Ascending aorta (tissue), 2 donors: Measurements from ENCODE around the gene MNDA. TPM values are rescaled to one million over a fixed set of nuclear protein-coding genes. Genes with fewer than 3 reads are reported as not detected.
"Not testable (repeated sequence)": the region's sequence is repeated elsewhere in the genome, so short reads cannot be mapped to it uniquely, and the experiment has no call there.

Experiments
- DNase-seq, 2 donors: peaks; one replicate each; pipeline ENCODE4 v3.0.0-alpha.2; 2019; ENCODE audit warnings: low spot score in 2 of 2
- H3K27ac ChIP-seq, 2 donors: fragments of 200-600 bp; sonication (generic); one replicate each; pipeline ENCODE4 v1.5.1; 2016 to 2017; ENCODE audit warnings: mild to moderate bottlenecking in 1 of 2
- H3K27me3 ChIP-seq: fragments of 200-600 bp; sonication (generic); one replicate; pipeline ENCODE4 v1.5.1; 2017
- H3K36me3 ChIP-seq, 2 donors: fragments of 200-600 bp; sonication (generic); one replicate each; pipeline ENCODE4 v1.5.1; 2016
- H3K4me1 ChIP-seq, 2 donors: fragments of 200-600 bp; sonication (generic); one replicate each; pipeline ENCODE4 v1.5.1; 2016 to 2017; ENCODE audit warnings: mild to moderate bottlenecking in 1 of 2
- H3K4me3 ChIP-seq, 2 donors: fragments of 200-600 bp; sonication (generic); one replicate each; pipeline ENCODE4 v1.5.1; 2016 to 2017; ENCODE audit warnings: mild to moderate bottlenecking in 1 of 2
- H3K9me3 ChIP-seq, 2 donors: fragments of 200-600 bp; sonication (generic); one replicate each; pipeline ENCODE4 v1.5.1; 2016
- CTCF ChIP-seq, 3 experiments: fragments of 200-600 bp in 2 of 3; fragments of 450-650 bp in 1 of 3; sonication (generic) in 2 of 3; IDR thresholded peaks; one replicate each; pipeline ENCODE4 v1.5.1; 2016 to 2019; ENCODE audit warnings: antibody characterized with exemption in 3 of 3, mild to moderate bottlenecking in 1 of 3, moderate library complexity in 1 of 3
- intact Hi-C: fragments of 100-400 bp; cut with DNase I; formaldehyde crosslinking; loops from one replicate; pipeline ENCODE4 v1.15.1; 2023
- total RNA-seq: library from RNA; depleted of rRNA; stranded (reverse); fragments of >200 nt; gene quantifications from one replicate; pipeline ENCODE4 v1.1.0, GENCODE V29; 2016

MNDA gene
- total RNA-seq, 1 donor from 2014 or later: 3.5 TPM

GRCh38 chr1:158838660-158839059, 7.5 kb downstream of the MNDA start:
- Histone ChIP-seq H3K27me3 (no peaks in the 10 kb centered on the region), H3K27ac (no peak overlapping the region), H3K9me3 (no peaks in the 10 kb centered on the region), H3K36me3 (no peaks in the 10 kb centered on the region), H3K4me1 (no peaks in the 10 kb centered on the region), H3K4me3 (no peak overlapping the region)
- intact Hi-C loops: no loop called here
- DNase-seq: no peak
- TF ChIP-seq CTCF (IDR thresholded peaks at IDR 0.05): no peak

- intact Hi-C loops: no loop called here
These were observed 8.4 kb downstream of the MNDA start for GRCh38 chr1:158839566-158839965.

GRCh38 chr1:158840236-158840635, 9.1 kb downstream of the MNDA start:
- TF ChIP-seq CTCF (IDR thresholded peaks at IDR 0.05): no peak
- no peak for DNase-seq
- intact Hi-C loops: no loop called here
- no peak overlapping the region for H3K4me3 ChIP-seq
- H3K27me3 ChIP-seq: no peaks in the 10 kb centered on the region
- H3K36me3 ChIP-seq: no peaks in the 10 kb centered on the region
- H3K4me1 ChIP-seq: no peaks in the 10 kb centered on the region
- H3K27ac ChIP-seq: no peak overlapping the region
- H3K9me3 ChIP-seq: no peaks in the 10 kb centered on the region

More at GRCh38 chr1:158839566-158839965, 8.4 kb downstream of the MNDA start:
- no peaks in the 10 kb centered on the region for H3K4me1 ChIP-seq
- H3K9me3 ChIP-seq: no peaks in the 10 kb centered on the region
- DNase-seq: no peak
- H3K27me3 ChIP-seq: no peaks in the 10 kb centered on the region
- TF ChIP-seq CTCF (IDR thresholded peaks at IDR 0.05): no peak
- H3K4me3 ChIP-seq: no peak overlapping the region
- no peaks in the 10 kb centered on the region for H3K36me3 ChIP-seq
- H3K27ac ChIP-seq: no peak overlapping the region

- DNase-seq: no peak
- H3K36me3 ChIP-seq: no peaks in the 10 kb centered on the region
- no peaks in the 10 kb centered on the region for H3K27me3 ChIP-seq
- peaks cover 0 to 3% of the 10 kb centered on the region in 2 donors for H3K9me3 ChIP-seq
- H3K4me3 ChIP-seq: no peak overlapping the region
- intact Hi-C loops: no loop called here
- TF ChIP-seq CTCF (IDR thresholded peaks at IDR 0.05): no peak
- no peak overlapping the region for H3K27ac ChIP-seq
- H3K4me1 ChIP-seq: no peaks in the 10 kb centered on the region
These were observed 33.4 kb downstream of the MNDA start for GRCh38 chr1:158864595-158864994.

- DNase-seq, intact Hi-C loops, H3K36me3 ChIP-seq, H3K27me3 ChIP-seq, H3K27ac ChIP-seq, H3K4me3 ChIP-seq, H3K9me3 ChIP-seq, H3K4me1 ChIP-seq: not testable (repeated sequence)
These were observed 39.3 kb downstream of the MNDA start for GRCh38 chr1:158870438-158870837.

- no peaks in the 10 kb centered on the region for H3K27me3 ChIP-seq
- no peaks in the 10 kb centered on the region for H3K9me3 ChIP-seq
- no peaks in the 10 kb centered on the region for H3K4me1 ChIP-seq
- no peak for DNase-seq
- no peaks in the 10 kb centered on the region for H3K36me3 ChIP-seq
- intact Hi-C loops: no loop called here
- no peak for TF ChIP-seq CTCF (IDR thresholded peaks at IDR 0.05)
- H3K27ac ChIP-seq: no peak overlapping the region
- no peak overlapping the region for H3K4me3 ChIP-seq
These were observed 42.0 kb downstream of the MNDA start for GRCh38 chr1:158873141-158873540.
